ENCODE measurements around the gene HDHD3. TPM values are rescaled to one million over a fixed set of nuclear protein-coding genes. Genes with fewer than 3 reads are reported as not detected.
A peak's percentile ranks its signal among the peaks of the same experiment; 100 is the strongest.

Gene HDHD3
- polyA plus RNA-seq, 1 of the 3 experiments (the other 2 are of a cell fraction) = 17.1 TPM

- Histone ChIP-seq H3K36me3 (replicated peaks in 1 of 2; ENCODE audit: control insufficient read depth in 1 of 2, insufficient read depth in 2 of 2, low read length in 1 of 2) (peaks cover 4 to 18% of the 10 kb centered on the region in 2 experiments), H3F3A (replicated peaks; ENCODE audit: insufficient read depth) (no peaks in the 10 kb centered on the region), H3K9ac (no peak overlapping the region), H3K4me2 (no peak overlapping the region), H3K4me1 (ENCODE audit: control insufficient read depth in 1 of 2, insufficient read depth in 2 of 2, low read depth in 1 of 2, low read length in 1 of 2) (no peaks in the 10 kb centered on the region), H3K27ac (ENCODE audit: low read depth in 2 of 2, low read length in 1 of 2) (no peak overlapping the region), H3K27me3 (ENCODE audit: insufficient read depth) (no peaks in the 10 kb centered on the region), H2AFZ (ENCODE audit: low read depth) (no peak overlapping the region), H3K79me2 (ENCODE audit: insufficient read depth) (no peaks in the 10 kb centered on the region), H4K20me1 (ENCODE audit: insufficient read depth) (no peaks in the 10 kb centered on the region), H3K9me3 (no peaks in the 10 kb centered on the region), H3K4me3 (ENCODE audit: low read depth in 2 of 2, low read length in 1 of 2) (no peak overlapping the region), H3K9me2 (no peaks in the 10 kb centered on the region)
- POLR2A ChIA-PET = no interaction called here
- 95% methylated on average over 7 of the region's 7 CpGs for WGBS (ENCODE audit: low lambda C conversion rate)
- DNase-seq = no peak
- CTCF ChIA-PET = interaction anchor here (1.0 kb wide), 2 partner anchors 9 to 83 kb away, joined by 3 to 4 read pairs; partner anchors contain the start of gene ALAD
- TF ChIP-seq FOSL2 (IDR thresholded peaks at IDR 0.05; ENCODE audit: borderline replicate concordance, low read depth) (no peak), GABPA (IDR thresholded peaks at IDR 0.05; ENCODE audit: low read depth) (no peak), PBX3 (IDR thresholded peaks at IDR 0.05) (no peak), POLR2AphosphoS5 (IDR thresholded peaks at IDR 0.05; ENCODE audit: low read depth, low read length) (no peak), MEF2A (IDR thresholded peaks at IDR 0.05; ENCODE audit: borderline replicate concordance, low read depth) (no peak), TEAD4 (IDR thresholded peaks at IDR 0.05; ENCODE audit: borderline replicate concordance, insufficient read depth) (no peak), CTCF (IDR thresholded peaks at IDR 0.05) (no peak), TAF1 (IDR thresholded peaks at IDR 0.05; ENCODE audit: borderline replicate concordance, low read depth, low read length) (no peak), ZBTB33 (IDR thresholded peaks at IDR 0.05; ENCODE audit: borderline replicate concordance, low read depth) (no peak)
Observed at GRCh38 chr9:113391917-113392316, 15.1 kb upstream of the HDHD3 start.

- H4K20me1 ChIP-seq (ENCODE audit: insufficient read depth) = no peaks in the 10 kb centered on the region
- CTCF ChIA-PET = no interaction called here
Observed at GRCh38 chr9:113390192-113390960, 13.6 kb upstream of the HDHD3 start.

More at GRCh38 chr9:113390192-113390960, 13.6 kb upstream of the HDHD3 start:
- Histone ChIP-seq H3F3A (replicated peaks; ENCODE audit: insufficient read depth) (no peaks in the 10 kb centered on the region), H3K9ac (no peak overlapping the region), H3K4me2 (no peak overlapping the region), H3K4me3 (ENCODE audit: low read depth in 2 of 2, low read length in 1 of 2) (no peak overlapping the region), H3K27me3 (ENCODE audit: insufficient read depth) (no peaks in the 10 kb centered on the region), H2AFZ (ENCODE audit: low read depth) (no peak overlapping the region), H3K4me1 (ENCODE audit: control insufficient read depth in 1 of 2, insufficient read depth in 2 of 2, low read depth in 1 of 2, low read length in 1 of 2) (no peaks in the 10 kb centered on the region), H3K36me3 (replicated peaks in 1 of 2; ENCODE audit: control insufficient read depth in 1 of 2, insufficient read depth in 2 of 2, low read length in 1 of 2) (peaks cover 4 to 18% of the 10 kb centered on the region in 2 experiments), H3K79me2 (ENCODE audit: insufficient read depth) (no peaks in the 10 kb centered on the region), H3K9me3 (no peaks in the 10 kb centered on the region), H3K27ac (ENCODE audit: low read depth in 2 of 2, low read length in 1 of 2) (no peak overlapping the region), H3K9me2 (no peaks in the 10 kb centered on the region)
- TF ChIP-seq MXI1 (IDR thresholded peaks at IDR 0.05; ENCODE audit: low read depth, low read length) (no peak), NRF1 (IDR thresholded peaks at IDR 0.05; ENCODE audit: low read depth, low read length) (no peak), MEF2A (IDR thresholded peaks at IDR 0.05; ENCODE audit: borderline replicate concordance, low read depth) (no peak), CHD2 (IDR thresholded peaks at IDR 0.05; ENCODE audit: low read length, partially characterized antibody) (no peak), TAF1 (IDR thresholded peaks at IDR 0.05; ENCODE audit: borderline replicate concordance, low read depth, low read length) (no peak), USF1 (IDR thresholded peaks at IDR 0.05; ENCODE audit: borderline replicate concordance, low read depth) (no peak), TCF12 (IDR thresholded peaks at IDR 0.05) (no peak), USF2 (IDR thresholded peaks at IDR 0.05; ENCODE audit: borderline replicate concordance, low read depth, low read length) (no peak), NFIC (IDR thresholded peaks at IDR 0.05; ENCODE audit: borderline replicate concordance) (no peak), GABPA (IDR thresholded peaks at IDR 0.05; ENCODE audit: low read depth) (no peak), CTCF (IDR thresholded peaks at IDR 0.05) (no peak), SMC3 (IDR thresholded peaks at IDR 0.05; ENCODE audit: low read depth, low read length) (no peak)
- peak; percentile 3 for DNase-seq
- POLR2A ChIA-PET = no interaction called here
- WGBS (ENCODE audit: low lambda C conversion rate) = 96% methylated on average over 14 of the region's 17 CpGs

All from SK-N-SH (cell line).